ENCODE measurements around the gene CPA1. TPM values are rescaled to one million over a fixed set of nuclear protein-coding genes. Genes with fewer than 3 reads are reported as not detected.

Gene CPA1
- total and polyA plus RNA-seq, 9 of the 15 experiments (the other 6 are each of a cell fraction or from before 2014, with no cell fraction given): 6.5 TPM; not detected in 8

GRCh38 chr7:130365088-130365487 lies 15.2 kb upstream of the CPA1 start:
- BruUV-seq (replicated peaks): no TSS peak

GRCh38 chr7:130365511-130366441 lies 14.5 kb upstream of the CPA1 start:
- FAIRE-seq (no peak), DNase-seq (ENCODE audit: extremely low read depth in 1 of 4, low spot score in 3 of 4) (no peak), ATAC-seq (no peak)
- no peak overlapping the region for H2AFZ ChIP-seq (ENCODE audit: low read depth, low read length)
- no peaks in the 10 kb centered on the region for H4K20me1 ChIP-seq (replicated peaks; ENCODE audit: control insufficient read depth, insufficient read depth, low read length)
- H3K4me3 ChIP-seq: no peak overlapping the region
- H3K9ac ChIP-seq (ENCODE audit: insufficient read depth in 1 of 2, low read depth in 2 of 2, low read length in 2 of 2): no peak overlapping the region
- no peaks in the 10 kb centered on the region for H3K79me2 ChIP-seq (ENCODE audit: control insufficient read depth, insufficient read depth, low read length)
- no peaks in the 10 kb centered on the region for H3K36me3 ChIP-seq (ENCODE audit: control insufficient read depth, insufficient read depth, low read length)
- TF ChIP-seq JUN (IDR thresholded peaks at IDR 0.05; ENCODE audit: borderline replicate concordance, low read depth, low read length): no peak
- 0 out of 2 replicates have a peak, but pooled peaks have one; percentile 34 for TF ChIP-seq JUN (CRISPR knock-in tag; IDR thresholded peaks at IDR 0.05; ENCODE audit: borderline replicate concordance)
- TF ChIP-seq TARDBP (IDR thresholded peaks at IDR 0.05): no peak
- no peak overlapping the region for H3K27ac ChIP-seq (ENCODE audit: extremely low read depth, low read depth, low read length)
- no peaks in the 10 kb centered on the region; the same call in 1 of the 2 replicates for H3K9me3 ChIP-seq (replicated peaks; ENCODE audit: control insufficient read depth, insufficient read depth, low read depth, low read length)
- CTCF ChIA-PET (ENCODE audit: low intra/inter-chr PET ratio): interaction anchor here (0.7 kb wide), 1 partner anchor 306 kb away, joined by 3 read pairs; no protein-coding TSS in a partner anchor
- in situ Hi-C loops (cut with MboI) (no loop called here), intact Hi-C loops (cut with micrococcal nuclease) (loop anchor here (10.0 kb wide), 1 partner anchor 291 kb away; the partner anchor contains the start of gene KLHDC10)
- 19% methylated on average over 15 of the region's 15 CpGs for WGBS (ENCODE audit: insufficient coverage, low coverage, missing lambda C conversion rate)
- H3K4me2 ChIP-seq (ENCODE audit: insufficient read depth, low read length): no peak overlapping the region
- no peaks in the 10 kb centered on the region; a peak in 3 of 5 replicates for H3K4me1 ChIP-seq (replicated peaks in 1 of 2; ENCODE audit: control insufficient read depth in 2 of 2, insufficient read depth in 2 of 2, low read length in 2 of 2)
- BruUV-seq (replicated peaks): no TSS peak
- peaks cover 15 to 38% of the 10 kb centered on the region in 2 experiments for H3K27me3 ChIP-seq (ENCODE audit: control insufficient read depth in 2 of 2, insufficient read depth in 2 of 2, low read length in 2 of 2)
- POLR2A ChIA-PET: interaction anchor here (0.7 to 2.1 kb wide), 2 partner anchors 9 to 246 kb away, joined by 3 to 8 read pairs; no protein-coding TSS in a partner anchor
- no peaks in the 10 kb centered on the region for H3K9me1 ChIP-seq (ENCODE audit: control insufficient read depth, insufficient read depth, low read length)

More at GRCh38 chr7:130365088-130365487, 15.2 kb upstream of the CPA1 start:
- no peaks in the 10 kb centered on the region for H3K36me3 ChIP-seq (ENCODE audit: control insufficient read depth, insufficient read depth, low read length)
- no peak overlapping the region for H3K4me3 ChIP-seq
- FAIRE-seq: no peak
- no peaks in the 10 kb centered on the region; a peak in 3 of 5 replicates for H3K4me1 ChIP-seq (replicated peaks in 1 of 2; ENCODE audit: control insufficient read depth in 2 of 2, insufficient read depth in 2 of 2, low read length in 2 of 2)
- no peak overlapping the region for H3K27ac ChIP-seq (ENCODE audit: extremely low read depth, low read depth, low read length)
- intact Hi-C loops (cut with micrococcal nuclease): loop anchor here (10.0 kb wide), 1 partner anchor 290 kb away; the partner anchor contains the start of gene KLHDC10
- H3K9me3 ChIP-seq (replicated peaks; ENCODE audit: control insufficient read depth, insufficient read depth, low read depth, low read length): peaks cover 3% of the 10 kb centered on the region; the same call in 1 of the 2 replicates
- no peak for TF ChIP-seq ZNF124 (CRISPR knock-in tag; IDR thresholded peaks at IDR 0.05)
- TF ChIP-seq SRF (CRISPR knock-in tag; IDR thresholded peaks at IDR 0.05): no peak
- no peak for TF ChIP-seq ZNF583 (CRISPR knock-in tag; IDR thresholded peaks at IDR 0.05)
- TF ChIP-seq ZFP30 (CRISPR knock-in tag; IDR thresholded peaks at IDR 0.05; ENCODE audit: borderline replicate concordance): no peak
- no peak for TF ChIP-seq SMAD3 (CRISPR knock-in tag; conservative IDR thresholded peaks at IDR 0.05)
- TF ChIP-seq SMC3 (conservative IDR thresholded peaks at IDR 0.05; ENCODE audit: insufficient read depth, low read depth, low read length): no peak
- peaks cover 15 to 37% of the 10 kb centered on the region in 2 experiments for H3K27me3 ChIP-seq (ENCODE audit: control insufficient read depth in 2 of 2, insufficient read depth in 2 of 2, low read length in 2 of 2)
- H3K9ac ChIP-seq (ENCODE audit: insufficient read depth in 1 of 2, low read depth in 2 of 2, low read length in 2 of 2): no peak overlapping the region
- CTCF ChIA-PET (ENCODE audit: low intra/inter-chr PET ratio): interaction anchor here (0.7 kb wide), 1 partner anchor 306 kb away, joined by 3 read pairs; no protein-coding TSS in a partner anchor
- no peak for ATAC-seq
- 8% methylated on average over 2 of the region's 2 CpGs for WGBS (ENCODE audit: insufficient coverage, low coverage, missing lambda C conversion rate)
- no peaks in the 10 kb centered on the region for H4K20me1 ChIP-seq (replicated peaks; ENCODE audit: control insufficient read depth, insufficient read depth, low read length)
- POLR2A ChIA-PET: interaction anchor here (0.7 to 2.1 kb wide), 2 partner anchors 9 to 247 kb away, joined by 3 to 8 read pairs; no protein-coding TSS in a partner anchor
- no peaks in the 10 kb centered on the region for H3K9me1 ChIP-seq (ENCODE audit: control insufficient read depth, insufficient read depth, low read length)
- H3K79me2 ChIP-seq (ENCODE audit: control insufficient read depth, insufficient read depth, low read length): no peaks in the 10 kb centered on the region
- H2AFZ ChIP-seq (ENCODE audit: low read depth, low read length): no peak overlapping the region
- H3K4me2 ChIP-seq (ENCODE audit: insufficient read depth, low read length): no peak overlapping the region
- in situ Hi-C loops (cut with MboI): no loop called here
- DNase-seq (ENCODE audit: extremely low read depth in 1 of 4, low spot score in 3 of 4): no peak

All from K562 (cell line).